Esophagus (tissue), 2 donors: ENCODE measurements around the gene FUT8. TPM values are rescaled to one million over a fixed set of nuclear protein-coding genes. Genes with fewer than 3 reads are reported as not detected.
"Not testable (repeated sequence)": the region's sequence is repeated elsewhere in the genome, so short reads cannot be mapped to it uniquely, and the experiment has no call there.

ENCODE experiments used
- H3K27ac ChIP-seq, 2 donors: one replicate each; pipeline ENCODE4 v1.5.1; 2013; ENCODE audit warnings: low read depth in 2 of 2, mild to moderate bottlenecking in 2 of 2, inconsistent platforms in 1 of 2, low read length in 1 of 2, moderate library complexity in 1 of 2
- H3K27me3 ChIP-seq, 2 donors: one replicate each; pipeline ENCODE4 v1.6.1; 2013; ENCODE audit warnings: low read length in 2 of 2, control low read depth in 1 of 2, mild to moderate bottlenecking in 1 of 2; ENCODE audit not compliant: insufficient read depth in 2 of 2, control insufficient read depth in 1 of 2
- H3K36me3 ChIP-seq, 2 donors: one replicate each; pipeline ENCODE4 v1.6.1; 2013; ENCODE audit warnings: low read length in 1 of 2; ENCODE audit not compliant: control insufficient read depth in 2 of 2, insufficient read depth in 2 of 2
- H3K4me1 ChIP-seq, 2 donors: one replicate each; pipeline ENCODE4 v1.6.1; 2013; ENCODE audit warnings: low read length in 1 of 2; ENCODE audit not compliant: control insufficient read depth in 2 of 2, insufficient read depth in 2 of 2
- H3K4me3 ChIP-seq, 2 donors: one replicate each; pipeline ENCODE4 v1.5.1; 2013; ENCODE audit warnings: low read length in 2 of 2, mild to moderate bottlenecking in 2 of 2, low read depth in 1 of 2, moderate library complexity in 1 of 2
- H3K9me3 ChIP-seq, 2 donors: one replicate each; pipeline ENCODE4 v1.6.1; 2013; ENCODE audit warnings: mild to moderate bottlenecking in 2 of 2, low read depth in 1 of 2, low read length in 1 of 2, moderate library complexity in 1 of 2; ENCODE audit not compliant: control insufficient read depth in 2 of 2, insufficient read depth in 1 of 2
- WGBS, 2 donors: extraction: QIAGEN DNeasy Blood & Tissue Kit; methylation state at CpG; one replicate each; pipeline ENCODE4 v1.1.7; 2013; 5-methylcytosine and 5-hydroxymethylcytosine counted together
- polyA plus RNA-seq, 2 donors: library from polyadenylated mRNA; stranded (reverse); fragments of 200-250 nt; gene quantifications; one replicate each; pipeline ENCODE4 v1.2.3, GENCODE V29; 2013
- donor health status: healthy with polysubstance abuse.
- donor health status: Bipolar disorder and iron deficiency.

Gene FUT8
- polyA plus RNA-seq, 2 donors = 2.5 to 3.4 TPM

GRCh38 chr14:65633666-65634065 lies 221.1 kb downstream of the FUT8 start:
- not testable (repeated sequence) for H3K27me3 ChIP-seq, H3K36me3 ChIP-seq, H3K4me1 ChIP-seq, H3K4me3 ChIP-seq, H3K9me3 ChIP-seq, H3K27ac ChIP-seq
- 96 to 98% methylated on average over 7 to 26 of the region's 26 CpGs for WGBS, 2 donors

GRCh38 chr14:65637780-65638179 lies 225.2 kb downstream of the FUT8 start:
- Histone ChIP-seq H3K4me3 (no peak overlapping the region), H3K27me3 (no peaks in the 10 kb centered on the region), H3K4me1 (no peaks in the 10 kb centered on the region), H3K36me3 (no peaks in the 10 kb centered on the region), H3K9me3 (no peaks in the 10 kb centered on the region), H3K27ac (peak overlapping the region in 1 of 2 donors; percentile 9)
- WGBS, 2 donors = 61 to 70% methylated on average over 7 of the region's 7 CpGs

- H3K36me3 ChIP-seq = no peaks in the 10 kb centered on the region
- no peaks in the 10 kb centered on the region for H3K27me3 ChIP-seq
- 90 to 96% methylated on average over 1 of the region's 1 CpG for WGBS, 2 donors
- H3K9me3 ChIP-seq = no peaks in the 10 kb centered on the region
- H3K4me1 ChIP-seq = no peaks in the 10 kb centered on the region
- H3K27ac ChIP-seq = no peak overlapping the region
- H3K4me3 ChIP-seq = no peak overlapping the region
Observed at GRCh38 chr14:65639216-65639615, 226.7 kb downstream of the FUT8 start.

GRCh38 chr14:65650826-65651225 lies 238.3 kb downstream of the FUT8 start:
- H3K4me3 ChIP-seq = no peak overlapping the region

GRCh38 chr14:65656554-65656953 lies 244.0 kb downstream of the FUT8 start:
- Histone ChIP-seq H3K27ac (no peak overlapping the region), H3K4me1 (no peaks in the 10 kb centered on the region), H3K27me3 (no peaks in the 10 kb centered on the region), H3K36me3 (no peaks in the 10 kb centered on the region), H3K4me3 (no peak overlapping the region), H3K9me3 (no peaks in the 10 kb centered on the region)
- WGBS, 2 donors = 95 to 99% methylated on average over 2 of the region's 2 CpGs

More at GRCh38 chr14:65650826-65651225, 238.3 kb downstream of the FUT8 start:
- H3K27me3 ChIP-seq = no peaks in the 10 kb centered on the region
- 91 to 92% methylated on average over 2 of the region's 2 CpGs for WGBS, 2 donors
- no peaks in the 10 kb centered on the region for H3K9me3 ChIP-seq
- no peaks in the 10 kb centered on the region for H3K36me3 ChIP-seq
- no peak overlapping the region for H3K27ac ChIP-seq
- no peaks in the 10 kb centered on the region for H3K4me1 ChIP-seq

- H3K4me1 ChIP-seq = no peaks in the 10 kb centered on the region
- no peaks in the 10 kb centered on the region for H3K27me3 ChIP-seq
- no peak overlapping the region for H3K4me3 ChIP-seq
- H3K27ac ChIP-seq = no peak overlapping the region
- no peaks in the 10 kb centered on the region for H3K9me3 ChIP-seq
- no peaks in the 10 kb centered on the region for H3K36me3 ChIP-seq
Observed at GRCh38 chr14:65658202-65658601, 245.7 kb downstream of the FUT8 start.

- H3K4me1 ChIP-seq = no peaks in the 10 kb centered on the region
- H3K36me3 ChIP-seq = no peaks in the 10 kb centered on the region
- 81 to 89% methylated on average over 3 of the region's 3 CpGs for WGBS, 2 donors
- no peaks in the 10 kb centered on the region for H3K9me3 ChIP-seq
- H3K27me3 ChIP-seq = no peaks in the 10 kb centered on the region
- H3K27ac ChIP-seq = no peak overlapping the region
- H3K4me3 ChIP-seq = no peak overlapping the region
Observed at GRCh38 chr14:65661865-65662264, 249.3 kb downstream of the FUT8 start.

GRCh38 chr14:65664436-65664835 lies 251.9 kb downstream of the FUT8 start:
- Histone ChIP-seq H3K27ac (no peak overlapping the region), H3K36me3 (peaks cover 0 to 2% of the 10 kb centered on the region in 2 donors), H3K9me3 (no peaks in the 10 kb centered on the region), H3K4me1 (no peaks in the 10 kb centered on the region), H3K4me3 (no peak overlapping the region), H3K27me3 (no peaks in the 10 kb centered on the region)

- Histone ChIP-seq H3K4me3 (no peak overlapping the region), H3K36me3 (no peaks in the 10 kb centered on the region), H3K27ac (no peak overlapping the region), H3K4me1 (no peaks in the 10 kb centered on the region), H3K9me3 (no peaks in the 10 kb centered on the region), H3K27me3 (no peaks in the 10 kb centered on the region)
- 64 to 69% methylated on average over 5 of the region's 5 CpGs for WGBS, 2 donors
Observed at GRCh38 chr14:65676361-65677014, 264.0 kb downstream of the FUT8 start.

GRCh38 chr14:65685572-65685971 lies 273.0 kb downstream of the FUT8 start:
- H3K36me3 ChIP-seq = no peaks in the 10 kb centered on the region
- H3K27ac ChIP-seq = no peak overlapping the region
- no peaks in the 10 kb centered on the region for H3K27me3 ChIP-seq
- H3K4me1 ChIP-seq = no peaks in the 10 kb centered on the region
- 96 to 97% methylated on average over 2 of the region's 2 CpGs for WGBS, 2 donors
- H3K4me3 ChIP-seq = no peak overlapping the region
- H3K9me3 ChIP-seq = no peaks in the 10 kb centered on the region
